NOMO-1 (cell line): ENCODE data around the gene MIEF2.
A peak's percentile ranks its signal among the peaks of the same experiment; 100 is the strongest.
"Not testable (repeated sequence)": the region's sequence is repeated elsewhere in the genome, so short reads cannot be mapped to it uniquely, and the experiment has no call there.

Experiments
- DNase-seq, 2 experiments: peaks; one replicate each; lab custom pipeline; 2025; ENCODE audit not compliant: unreplicated experiment in 2 of 2; lab: John Stamatoyannopoulos, UW

The MIEF2 gene

GRCh38 chr17:18280766-18281371 is 20.4 kb downstream of the MIEF2 start:
- no peak for DNase-seq

GRCh38 chr17:18281788-18282187 is 21.3 kb downstream of the MIEF2 start:
- DNase-seq = no peak

- DNase-seq = no peak
These were observed 24.8 kb downstream of the MIEF2 start for GRCh38 chr17:18285296-18285695.

GRCh38 chr17:18291718-18292540 is 31.5 kb downstream of the MIEF2 start:
- no peak for DNase-seq

GRCh38 chr17:18298061-18298460 is 37.6 kb downstream of the MIEF2 start:
- DNase-seq = not testable (repeated sequence)

- DNase-seq = peak; percentile 59 to 77
These were observed 40.4 kb downstream of the MIEF2 start for GRCh38 chr17:18300725-18301480.

GRCh38 chr17:18303206-18303605 is 42.7 kb downstream of the MIEF2 start:
- not testable (repeated sequence) for DNase-seq

- DNase-seq = no peak
These were observed 48.7 kb downstream of the MIEF2 start for GRCh38 chr17:18309202-18309601.

- DNase-seq = peak in 1 of 2 experiments; percentile 28
These were observed 53.7 kb downstream of the MIEF2 start for GRCh38 chr17:18314059-18314730.

GRCh38 chr17:18314731-18315561 is 54.5 kb downstream of the MIEF2 start, which contains the start of the genes SMCR8 and TOP3A:
Gene SMCR8, plus strand, starts transcription at chr17:18315293. Its CDS starts 497 bp downstream, at chr17:18315790.
Gene TOP3A, minus strand, starts transcription at chr17:18314994. Its CDS starts 216 bp downstream, at chr17:18314778.
- DNase-seq = peak; percentile 97 to 98

GRCh38 chr17:18315562-18315922 is 55.1 kb downstream of the MIEF2 start:
- peak; percentile 66 to 81 for DNase-seq

GRCh38 chr17:18315961-18316360 is 55.5 kb downstream of the MIEF2 start:
- DNase-seq = no peak
